Measurements from ENCODE around the gene MGRN1.

Gene MGRN1

GRCh38 chr16:4694642-4695451 is 70.2 kb downstream of the MGRN1 start:
- DNase-seq (ENCODE audit: low read depth), result no peak
- peak; percentile 6 for TF ChIP-seq CTCF (IDR thresholded peaks at IDR 0.05; ENCODE audit: control insufficient read depth, insufficient read depth, low read depth, low read length, missing control alignments)
- peak overlapping the region; percentile 70 for H3K4me3 ChIP-seq (ENCODE audit: control insufficient read depth, low read depth, low read length)

GRCh38 chr16:4695473-4696171 is 71.0 kb downstream of the MGRN1 start:
- no peak for TF ChIP-seq CTCF (IDR thresholded peaks at IDR 0.05; ENCODE audit: control insufficient read depth, insufficient read depth, low read depth, low read length, missing control alignments)
- H3K4me3 ChIP-seq (ENCODE audit: control insufficient read depth, low read depth, low read length), result no peak overlapping the region
- DNase-seq (ENCODE audit: low read depth), result no peak

GRCh38 chr16:4696172-4696904 is 71.7 kb downstream of the MGRN1 start:
- H3K4me3 ChIP-seq (ENCODE audit: control insufficient read depth, low read depth, low read length), result no peak overlapping the region
- no peak for TF ChIP-seq CTCF (IDR thresholded peaks at IDR 0.05; ENCODE audit: control insufficient read depth, insufficient read depth, low read depth, low read length, missing control alignments)
- no peak for DNase-seq (ENCODE audit: low read depth)

GRCh38 chr16:4696905-4697847 is 72.5 kb downstream of the MGRN1 start:
- no peak for DNase-seq (ENCODE audit: low read depth)
- TF ChIP-seq CTCF (IDR thresholded peaks at IDR 0.05; ENCODE audit: control insufficient read depth, insufficient read depth, low read depth, low read length, missing control alignments), result no peak
- no peak overlapping the region for H3K4me3 ChIP-seq (ENCODE audit: control insufficient read depth, low read depth, low read length)

- no peak for DNase-seq (ENCODE audit: low read depth)
- H3K4me3 ChIP-seq (ENCODE audit: control insufficient read depth, low read depth, low read length), result no peak overlapping the region
- TF ChIP-seq CTCF (IDR thresholded peaks at IDR 0.05; ENCODE audit: control insufficient read depth, insufficient read depth, low read depth, low read length, missing control alignments), result no peak
These were observed 73.2 kb downstream of the MGRN1 start for GRCh38 chr16:4697848-4698291.
